HG03175 (cell line): ENCODE data around the gene ETV5.

ENCODE experiments used
- ATAC-seq: cut with Tn5 transposase; IDR thresholded peaks from one replicate; pipeline ENCODE4 v1.9.1; 2021; ENCODE audit warnings: mild to moderate bottlenecking, moderate library complexity; ENCODE audit not compliant: unreplicated experiment

Gene ETV5

DNA sequence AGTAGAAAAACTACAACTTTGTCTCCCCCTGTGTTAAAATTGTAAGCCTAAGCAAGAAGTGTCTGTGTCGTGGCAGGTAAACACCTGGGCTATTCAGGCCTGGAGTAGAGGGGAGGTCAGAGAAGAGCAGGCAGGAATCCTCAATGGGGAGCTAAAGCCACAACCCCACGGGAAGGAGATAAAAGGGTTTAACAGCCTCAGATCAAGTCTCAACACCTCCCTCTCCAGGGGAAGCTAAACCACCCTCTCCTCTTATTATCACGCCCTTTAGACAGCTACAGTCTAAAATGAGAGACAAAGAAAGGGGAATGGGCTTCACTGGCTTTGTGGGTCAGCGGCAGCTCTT, 11.6 kb downstream of the ETV5 start:
- ATAC-seq, result no peak

DNA sequence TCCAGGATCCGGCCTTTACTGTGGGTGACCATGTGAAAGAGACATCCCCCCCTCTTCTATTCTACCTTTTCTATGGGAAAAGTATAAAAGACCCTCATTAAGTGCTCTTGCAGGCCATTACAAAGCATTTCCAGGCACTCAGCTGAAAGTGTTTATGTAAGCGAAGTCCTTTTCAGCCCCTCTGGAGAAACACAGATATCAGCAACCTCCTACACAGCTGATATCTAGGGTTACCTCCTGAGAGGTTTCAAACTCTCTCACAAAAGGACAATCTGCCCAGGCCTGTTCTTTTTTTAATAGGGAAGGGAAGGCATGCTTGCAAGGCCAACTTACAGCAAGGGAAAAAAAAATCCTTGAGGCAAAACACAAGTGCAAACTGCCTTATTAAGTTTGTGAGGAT, 12.6 kb downstream of the ETV5 start:
- no peak for ATAC-seq

DNA sequence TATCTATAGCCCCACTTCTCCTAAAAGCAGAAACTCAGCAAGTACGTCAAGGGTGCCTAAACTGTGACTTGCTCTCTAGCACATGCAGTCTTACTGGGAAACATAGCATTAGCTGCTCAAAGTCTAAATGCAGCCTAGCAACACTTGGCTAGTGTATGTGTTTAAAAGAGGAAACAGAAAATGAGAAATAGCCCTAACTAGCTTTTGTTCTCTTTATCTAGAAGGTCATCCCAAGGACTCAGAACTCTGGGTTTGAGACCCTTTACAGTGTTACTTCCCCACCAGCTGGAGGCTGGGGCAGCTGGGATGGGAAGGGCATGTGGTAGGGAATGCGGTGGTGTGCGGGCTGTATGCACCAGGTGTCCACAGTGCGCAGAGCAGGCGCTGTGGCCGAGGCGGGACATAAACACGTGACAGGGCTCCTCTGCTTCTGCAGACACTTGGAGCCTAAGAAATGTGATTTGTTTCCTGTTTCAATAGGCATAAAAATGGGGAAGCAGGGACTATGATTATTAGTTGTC, 13.3 kb downstream of the ETV5 start:
- ATAC-seq, result no peak

DNA sequence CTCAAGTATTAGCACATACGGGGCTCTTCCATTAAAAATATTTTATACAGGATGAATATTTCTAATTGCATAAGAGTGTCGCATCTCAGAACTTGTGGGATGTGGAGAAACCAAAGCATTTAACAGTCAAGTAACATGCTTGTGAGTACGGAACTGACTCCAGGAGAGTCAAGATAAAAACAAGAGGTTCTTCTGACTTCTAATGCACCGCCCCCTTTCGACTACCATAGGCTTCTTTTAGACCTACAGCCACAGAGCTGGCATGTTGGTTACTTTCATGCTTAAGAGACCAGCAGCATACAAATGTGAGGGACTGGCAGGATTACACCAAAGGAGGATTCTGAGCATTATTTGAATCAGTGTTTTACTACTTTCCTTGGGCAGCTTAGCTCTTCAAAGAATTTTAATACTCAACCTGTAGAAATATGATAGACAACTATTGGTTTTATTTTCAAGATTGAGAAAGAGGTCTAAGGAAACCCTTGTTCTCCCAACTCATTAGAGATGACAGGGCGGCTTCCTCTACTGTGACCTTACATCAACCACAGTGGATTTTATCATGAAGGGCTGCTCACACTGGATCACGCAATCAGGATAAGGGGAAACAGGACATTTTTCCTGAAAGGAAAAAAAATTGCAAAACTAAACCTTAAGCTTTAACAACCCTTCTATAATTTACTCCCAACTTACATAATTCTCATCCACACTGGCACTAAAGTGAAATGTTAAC, 14.0 kb downstream of the ETV5 start:
- ATAC-seq, result no peak

DNA sequence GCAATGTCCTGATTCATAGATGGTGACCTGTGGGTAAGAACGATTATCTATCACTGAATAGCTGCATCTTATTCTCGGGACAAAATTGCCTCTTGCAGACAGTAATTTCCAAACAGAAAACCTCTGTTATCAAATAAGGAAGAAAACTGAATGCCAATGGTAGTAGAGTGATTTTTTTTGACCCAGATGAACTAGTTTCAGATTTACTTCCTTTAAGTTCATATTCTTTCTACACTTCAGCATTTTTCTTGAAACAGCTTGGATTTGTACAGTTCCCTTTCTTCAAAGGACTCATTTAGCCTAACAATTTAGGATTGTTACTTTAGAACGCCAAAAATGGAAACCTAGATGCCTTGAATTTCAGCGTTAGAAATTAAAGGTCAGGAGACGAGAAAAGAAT, 14.6 kb downstream of the ETV5 start:
- ATAC-seq, result no peak

DNA sequence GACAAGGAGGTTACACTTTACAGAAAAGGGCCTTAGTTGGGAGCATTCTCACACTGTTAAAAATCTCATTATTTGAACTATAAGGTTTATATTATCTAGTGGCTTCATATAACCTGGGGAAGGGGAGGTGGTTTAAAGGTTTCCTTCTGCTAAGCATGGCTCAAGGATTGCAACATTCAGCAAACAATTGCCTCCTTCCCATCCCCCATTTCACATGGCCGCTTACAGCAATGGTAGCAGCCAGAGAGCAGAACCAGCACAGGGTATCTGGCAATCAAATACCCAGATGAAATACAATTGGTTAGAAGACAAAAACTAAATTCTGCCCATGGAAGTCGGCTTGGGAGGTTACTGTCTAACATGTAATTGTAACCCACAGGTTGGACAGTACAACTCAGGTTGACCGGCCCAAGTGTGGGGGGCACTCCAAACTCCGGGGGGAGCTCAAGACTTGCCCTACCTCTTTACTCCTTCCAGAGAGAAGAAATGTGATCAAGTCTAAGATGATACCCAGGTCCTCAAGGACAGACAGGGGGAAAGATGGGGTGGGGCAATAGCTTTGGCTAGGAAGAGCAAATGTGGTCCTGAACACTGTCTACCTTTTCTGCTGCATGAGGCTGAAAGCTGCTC, 15.5 kb downstream of the ETV5 start:
- ATAC-seq, result no peak

- no peak for ATAC-seq
These were observed 16.4 kb downstream of the ETV5 start for GRCh38 chr3:186092360-186093070.

DNA sequence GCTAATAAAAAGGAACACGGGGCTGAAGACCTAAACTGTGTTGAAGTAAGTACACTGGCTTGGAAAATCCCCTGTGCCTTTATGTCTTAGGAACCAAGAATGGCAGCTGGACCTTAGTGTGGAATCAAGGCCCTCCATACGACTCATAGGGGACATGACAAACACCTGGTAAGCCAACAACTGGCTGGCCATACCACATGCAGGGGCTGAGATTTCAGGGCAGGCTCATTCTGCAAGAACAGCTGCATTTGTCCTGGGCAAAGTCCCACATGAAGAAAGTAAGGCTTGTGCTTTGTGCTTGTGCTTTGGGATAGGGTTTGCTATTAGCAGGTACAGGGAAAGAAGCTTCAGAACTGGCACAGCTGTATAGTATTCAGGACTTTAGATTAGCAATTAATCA, 18.0 kb downstream of the ETV5 start:
- ATAC-seq, result no peak

DNA sequence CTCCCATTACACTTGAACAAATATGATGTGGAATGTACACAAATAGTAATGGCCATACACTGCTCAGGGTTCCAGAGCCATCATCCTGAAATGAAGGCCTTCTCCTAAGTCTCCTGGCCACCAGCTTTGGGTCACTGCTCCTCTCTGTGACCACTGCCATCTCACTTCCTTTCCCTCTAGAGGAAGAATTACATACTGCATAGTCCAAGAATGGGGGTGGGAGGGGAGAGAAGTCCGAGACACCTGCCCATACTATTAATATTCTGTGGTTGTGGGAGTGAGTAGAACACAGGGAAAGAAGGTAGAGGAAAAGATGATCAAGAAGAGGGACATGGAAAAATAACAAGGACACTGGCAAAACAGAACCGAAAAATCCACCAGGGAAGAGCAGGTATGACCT, 20.6 kb downstream of the ETV5 start:
- ATAC-seq, result no peak

DNA sequence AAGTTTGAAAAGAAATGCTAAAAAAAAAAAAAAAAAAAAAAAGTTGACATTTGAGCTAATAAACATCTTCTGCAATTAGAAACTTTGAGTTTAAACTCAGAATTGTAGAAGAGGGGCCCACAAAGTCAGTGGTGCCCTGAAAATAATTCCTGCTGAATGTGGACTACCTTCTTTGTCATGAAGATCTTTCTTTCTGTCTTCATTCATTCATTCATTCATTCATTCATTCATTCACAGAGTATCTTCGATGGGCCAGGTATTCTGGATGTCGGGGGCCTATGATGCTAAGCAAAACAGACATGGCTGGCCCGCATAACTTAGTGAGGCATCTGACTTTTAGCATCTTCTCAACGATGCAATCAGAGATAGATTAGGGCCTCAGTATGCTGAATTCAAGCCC, 24.6 kb downstream of the ETV5 start:
- no peak for ATAC-seq

DNA sequence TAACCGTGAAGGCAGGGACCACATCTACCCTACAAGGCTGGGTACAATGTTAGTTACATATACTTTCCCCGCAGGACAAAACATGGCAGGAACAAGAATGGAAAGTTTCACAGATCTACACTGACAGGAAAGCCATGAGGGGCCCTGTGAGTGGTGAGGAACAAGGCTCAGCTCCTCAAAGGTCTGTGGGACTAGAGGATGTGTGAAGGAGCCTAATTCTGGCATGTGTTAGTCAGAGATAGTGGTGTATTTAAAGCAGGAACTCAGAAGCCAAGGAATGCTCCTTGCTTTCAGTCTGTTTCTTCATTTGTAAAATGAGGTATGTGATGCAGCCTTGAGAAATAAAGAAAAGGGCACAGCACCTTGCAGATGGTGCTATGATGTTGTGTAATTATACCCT, 25.1 kb downstream of the ETV5 start:
- ATAC-seq, result no peak

- ATAC-seq, result no peak
These were observed 26.7 kb downstream of the ETV5 start for GRCh38 chr3:186082150-186082549.

DNA sequence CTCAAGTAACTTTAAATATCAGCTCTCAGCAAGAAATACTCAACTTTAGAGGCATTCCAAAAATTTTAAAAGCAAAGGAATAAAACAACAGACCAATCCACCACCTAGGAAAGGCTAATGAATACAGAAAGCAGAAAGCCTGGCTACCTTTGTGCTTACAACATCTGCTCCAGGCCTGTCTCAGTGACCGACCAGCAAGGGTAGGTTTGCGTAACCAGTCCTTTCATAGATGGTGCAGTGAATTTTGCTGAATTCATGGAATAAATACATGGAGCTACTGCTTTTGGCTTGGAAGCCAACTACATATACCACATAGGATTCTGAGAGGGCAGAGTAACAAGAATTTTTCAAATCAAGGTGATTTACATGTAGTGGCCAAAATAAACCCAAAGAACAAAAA, 27.2 kb downstream of the ETV5 start:
- no peak for ATAC-seq

GRCh38 chr3:186080849-186081438, 27.9 kb downstream of the ETV5 start:
- ATAC-seq, result no peak

DNA sequence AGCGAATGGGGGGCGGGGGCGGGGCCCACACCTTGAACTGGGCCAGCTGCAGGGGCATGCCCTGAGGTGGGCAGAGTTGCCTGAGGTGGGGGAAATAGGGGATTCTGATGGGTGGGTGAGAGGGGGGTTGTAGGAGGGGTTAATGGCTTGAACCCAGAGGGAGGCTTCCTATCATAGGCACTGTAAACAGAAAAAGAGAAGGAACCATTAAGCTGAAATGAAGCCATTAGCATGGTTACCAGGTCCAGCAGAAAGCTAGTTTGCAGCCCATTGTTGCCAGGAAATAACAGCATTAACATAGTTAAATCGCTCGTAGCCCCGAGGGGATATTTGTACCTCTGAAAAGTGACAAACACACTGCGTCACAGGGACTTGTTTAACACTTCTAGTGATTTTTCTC, 29.0 kb downstream of the ETV5 start:
- ATAC-seq, result no peak

DNA sequence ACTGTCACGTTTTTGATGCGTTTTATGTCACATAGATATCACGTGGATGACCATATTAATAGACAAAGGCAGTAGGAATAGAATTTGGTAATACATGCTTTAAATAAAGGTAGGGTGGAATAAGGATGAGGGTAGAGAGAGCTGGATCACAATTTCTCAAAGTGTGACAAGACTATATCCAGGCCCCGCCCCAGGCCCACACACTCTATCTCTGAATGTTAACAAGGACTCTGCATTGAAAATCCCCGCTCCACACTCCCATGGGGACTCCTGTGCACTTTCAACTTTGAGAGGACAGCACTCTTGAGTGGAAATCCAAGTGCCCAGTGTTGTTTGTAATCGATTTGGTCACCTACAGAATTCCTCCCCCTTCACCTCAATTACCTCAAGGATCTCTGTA, 31.4 kb downstream of the ETV5 start:
- no peak for ATAC-seq

- no peak for ATAC-seq
These were observed 32.8 kb downstream of the ETV5 start for GRCh38 chr3:186075931-186076567.

GRCh38 chr3:186075489-186075888, 33.4 kb downstream of the ETV5 start:
- no peak for ATAC-seq

- ATAC-seq, result no peak
These were observed 35.2 kb downstream of the ETV5 start for GRCh38 chr3:186073641-186074040.

GRCh38 chr3:186070996-186071395, 37.9 kb downstream of the ETV5 start:
- no peak for ATAC-seq

GRCh38 chr3:186070550-186070949, 38.3 kb downstream of the ETV5 start:
- no peak for ATAC-seq
